GM19193 (cell line): ENCODE data around the gene UBE2D2.

Source experiments
- POLR2A ChIP-seq: IDR thresholded peaks from 4 replicates; pipeline ENCODE4 v1.6.1; 2011; ENCODE audit not compliant: insufficient read depth, insufficient read length; ENCODE audit errors: extremely low read depth

UBE2D2 gene

GRCh38 chr5:139642891-139643871 is 82.0 kb downstream of the UBE2D2 start:
- TF ChIP-seq POLR2A, result no peak

GRCh38 chr5:139644001-139644456 is 82.9 kb downstream of the UBE2D2 start:
- TF ChIP-seq POLR2A, result no peak

GRCh38 chr5:139644646-139645429 is 83.7 kb downstream of the UBE2D2 start:
- no peak for TF ChIP-seq POLR2A

GRCh38 chr5:139645430-139645871 is 84.3 kb downstream of the UBE2D2 start:
- no peak for TF ChIP-seq POLR2A

- TF ChIP-seq POLR2A, result no peak
Measured at GRCh38 chr5:139646111-139646510, 85.0 kb downstream of the UBE2D2 start.

GRCh38 chr5:139646912-139647505 is 85.9 kb downstream of the UBE2D2 start:
- no peak for TF ChIP-seq POLR2A

GRCh38 chr5:139647506-139648204 is 86.5 kb downstream of the UBE2D2 start:
- TF ChIP-seq POLR2A, result no peak

GRCh38 chr5:139648205-139649081 is 87.3 kb downstream of the UBE2D2 start, which contains the start of gene CXXC5:
TSS of gene CXXC5 (plus strand) at chr5:139648349. CDS start at chr5:139680524, 32,175 bp downstream.
- peak; percentile 69 for TF ChIP-seq POLR2A

GRCh38 chr5:139649082-139649991 is 88.2 kb downstream of the UBE2D2 start:
- no peak for TF ChIP-seq POLR2A

GRCh38 chr5:139650031-139650688 is 89.0 kb downstream of the UBE2D2 start:
- TF ChIP-seq POLR2A, result no peak

- no peak for TF ChIP-seq POLR2A
Measured at GRCh38 chr5:139650689-139651042, 89.5 kb downstream of the UBE2D2 start.
